ENCODE measurements around the gene RFC3.

GRCh38 chr13:33771296-33771695 lies 46.7 kb upstream of the RFC3 start:
- TF ChIP-seq CTCF (IDR thresholded peaks at IDR 0.05) (no peak), POLR2A (IDR thresholded peaks at IDR 0.05) (no peak)

Data from Peyer's patch (tissue), 4 donors.